Stimulated activated effector memory CD8-positive, alpha-beta T cell treated with anti-CD3 and anti-CD28 coated beads, Interleukin-12 subunit alpha, Interleukin-12 subunit beta, amount 100 ng/mL, for 72 hours (primary cell): Measurements from ENCODE around the gene CEACAM16.

Experiments used
- ATAC-seq: fragments of 150-1000 bp; cut with Tn5 transposase; 2 replicates; pipeline ENCODE4 v1.10.0; 2021
- DNase-seq, 2 donors: peaks; one replicate each; pipeline ENCODE4 v3.0.0; 2021 to 2022; ENCODE audit warnings: low spot score in 2 of 2
- H3K27ac Mint-ChIP-seq: one replicate; pipeline ENCODE4 v1.8.0; 2022; ENCODE audit warnings: mild to moderate bottlenecking, mixed read lengths
- H3K36me3 Mint-ChIP-seq: one replicate; pipeline ENCODE4 v1.8.0; 2022; ENCODE audit warnings: mild to moderate bottlenecking, mixed read lengths
- H3K4me1 Mint-ChIP-seq: one replicate; pipeline ENCODE4 v1.8.0; 2022; ENCODE audit warnings: mixed read lengths
- H3K4me3 Mint-ChIP-seq: one replicate; pipeline ENCODE4 v1.8.0; 2022; ENCODE audit warnings: mild to moderate bottlenecking, mixed read lengths
- H3K9me3 Mint-ChIP-seq: one replicate; pipeline ENCODE4 v1.8.0; 2022; ENCODE audit warnings: mixed read lengths

CEACAM16 gene

GRCh38 chr19:44723299-44723951 lies 24.5 kb downstream of the CEACAM16 start:
- no peaks in the 10 kb centered on the region for H3K36me3 Mint-ChIP-seq
- no peak overlapping the region for H3K27ac Mint-ChIP-seq
- H3K9me3 Mint-ChIP-seq = no peaks in the 10 kb centered on the region
- peaks cover 40% of the 10 kb centered on the region for H3K4me1 Mint-ChIP-seq
- ATAC-seq (peak; percentile 73), DNase-seq (no peak)
- H3K4me3 Mint-ChIP-seq = no peak overlapping the region

- no peak overlapping the region for H3K27ac Mint-ChIP-seq
- H3K36me3 Mint-ChIP-seq = no peaks in the 10 kb centered on the region
- DNase-seq (peak; percentile 77 to 90), ATAC-seq (peak; percentile 90)
- H3K4me1 Mint-ChIP-seq = peaks cover 41% of the 10 kb centered on the region
- H3K9me3 Mint-ChIP-seq = no peaks in the 10 kb centered on the region
- no peak overlapping the region for H3K4me3 Mint-ChIP-seq
Measured at GRCh38 chr19:44723952-44724319, 25.0 kb downstream of the CEACAM16 start.

- Mint-ChIP-seq H3K9me3 (no peaks in the 10 kb centered on the region), H3K27ac (peak overlapping the region; percentile 10), H3K4me1 (peaks cover 41% of the 10 kb centered on the region), H3K36me3 (no peaks in the 10 kb centered on the region), H3K4me3 (no peak overlapping the region)
- no peak for ATAC-seq
- DNase-seq = no peak
Measured at GRCh38 chr19:44725251-44725650, 26.3 kb downstream of the CEACAM16 start.

GRCh38 chr19:44725684-44726083 lies 26.7 kb downstream of the CEACAM16 start:
- Mint-ChIP-seq H3K9me3 (no peaks in the 10 kb centered on the region), H3K4me1 (peaks cover 41% of the 10 kb centered on the region), H3K4me3 (no peak overlapping the region), H3K27ac (peak overlapping the region; percentile 10), H3K36me3 (no peaks in the 10 kb centered on the region)
- ATAC-seq (no peak), DNase-seq (no peak)

GRCh38 chr19:44726465-44726864 lies 27.5 kb downstream of the CEACAM16 start:
- Mint-ChIP-seq H3K27ac (peak overlapping the region; percentile 10), H3K4me1 (peaks cover 41% of the 10 kb centered on the region), H3K36me3 (no peaks in the 10 kb centered on the region), H3K4me3 (no peak overlapping the region), H3K9me3 (no peaks in the 10 kb centered on the region)
- ATAC-seq (no peak), DNase-seq (no peak)

GRCh38 chr19:44728178-44728577 lies 29.2 kb downstream of the CEACAM16 start:
- ATAC-seq (peak; percentile 2), DNase-seq (no peak)
- peak overlapping the region; percentile 1 for H3K4me3 Mint-ChIP-seq
- no peaks in the 10 kb centered on the region for H3K36me3 Mint-ChIP-seq
- H3K27ac Mint-ChIP-seq = peak overlapping the region; percentile 40
- no peaks in the 10 kb centered on the region for H3K9me3 Mint-ChIP-seq
- peaks cover 25% of the 10 kb centered on the region for H3K4me1 Mint-ChIP-seq

- ATAC-seq = no peak
Measured at GRCh38 chr19:44729516-44730033, 30.6 kb downstream of the CEACAM16 start.

GRCh38 chr19:44731081-44731480 lies 32.1 kb downstream of the CEACAM16 start:
- H3K4me3 Mint-ChIP-seq = no peak overlapping the region
- no peak for DNase-seq
- ATAC-seq = no peak
- H3K27ac Mint-ChIP-seq = no peak overlapping the region
- no peaks in the 10 kb centered on the region for H3K9me3 Mint-ChIP-seq
- no peaks in the 10 kb centered on the region for H3K36me3 Mint-ChIP-seq
- H3K4me1 Mint-ChIP-seq = peaks cover 18% of the 10 kb centered on the region

More at GRCh38 chr19:44729516-44730033, 30.6 kb downstream of the CEACAM16 start:
- DNase-seq = no peak
- Mint-ChIP-seq H3K4me3 (no peak overlapping the region), H3K36me3 (no peaks in the 10 kb centered on the region), H3K4me1 (peaks cover 13% of the 10 kb centered on the region), H3K9me3 (no peaks in the 10 kb centered on the region), H3K27ac (no peak overlapping the region)

- DNase-seq (no peak), ATAC-seq (no peak)
- Mint-ChIP-seq H3K27ac (no peak overlapping the region), H3K9me3 (no peaks in the 10 kb centered on the region), H3K4me3 (no peak overlapping the region), H3K36me3 (no peaks in the 10 kb centered on the region), H3K4me1 (peaks cover 18% of the 10 kb centered on the region)
Measured at GRCh38 chr19:44731622-44732021, 32.7 kb downstream of the CEACAM16 start.

- Mint-ChIP-seq H3K36me3 (no peaks in the 10 kb centered on the region), H3K4me1 (peaks cover 24% of the 10 kb centered on the region), H3K9me3 (no peaks in the 10 kb centered on the region), H3K27ac (peak overlapping the region; percentile 29), H3K4me3 (no peak overlapping the region)
- DNase-seq = no peak
- ATAC-seq = no peak
Measured at GRCh38 chr19:44732235-44733014, 33.5 kb downstream of the CEACAM16 start.

GRCh38 chr19:44734357-44734756 lies 35.4 kb downstream of the CEACAM16 start:
- DNase-seq (no peak), ATAC-seq (no peak)
- Mint-ChIP-seq H3K36me3 (peaks cover 6% of the 10 kb centered on the region), H3K4me3 (no peak overlapping the region), H3K27ac (peak overlapping the region; percentile 40), H3K4me1 (peaks cover 26% of the 10 kb centered on the region), H3K9me3 (no peaks in the 10 kb centered on the region)

- Mint-ChIP-seq H3K4me3 (no peak overlapping the region), H3K27ac (peak overlapping the region; percentile 40), H3K4me1 (peaks cover 26% of the 10 kb centered on the region), H3K36me3 (peaks cover 6% of the 10 kb centered on the region), H3K9me3 (no peaks in the 10 kb centered on the region)
- no peak for ATAC-seq
- DNase-seq = no peak
Measured at GRCh38 chr19:44735011-44735410, 36.1 kb downstream of the CEACAM16 start.

- DNase-seq (no peak), ATAC-seq (peak; percentile 79)
- peak overlapping the region; percentile 56 for H3K27ac Mint-ChIP-seq
- H3K4me3 Mint-ChIP-seq = peak overlapping the region; percentile 21
- no peaks in the 10 kb centered on the region for H3K9me3 Mint-ChIP-seq
- H3K36me3 Mint-ChIP-seq = peaks cover 11% of the 10 kb centered on the region
- peaks cover 36% of the 10 kb centered on the region for H3K4me1 Mint-ChIP-seq
Measured at GRCh38 chr19:44737238-44738071, 38.5 kb downstream of the CEACAM16 start.

- Mint-ChIP-seq H3K36me3 (peaks cover 12% of the 10 kb centered on the region), H3K4me3 (no peak overlapping the region), H3K9me3 (no peaks in the 10 kb centered on the region), H3K4me1 (peaks cover 43% of the 10 kb centered on the region), H3K27ac (no peak overlapping the region)
- no peak for ATAC-seq
- DNase-seq = no peak
Measured at GRCh38 chr19:44738136-44738535, 39.2 kb downstream of the CEACAM16 start.
